HG02840 (cell line): ENCODE results near the gene SORL1.
"Not testable (repeated sequence)": the region's sequence is repeated elsewhere in the genome, so short reads cannot be mapped to it uniquely, and the experiment has no call there.

Experiments used
- ATAC-seq: cut with Tn5 transposase; IDR thresholded peaks from one replicate; pipeline ENCODE4 v1.9.1; 2021; ENCODE audit warnings: mild to moderate bottlenecking, moderate library complexity, moderate number of reproducible peaks; ENCODE audit not compliant: unreplicated experiment, low FRiP score

Gene SORL1

GRCh38 chr11:121608545-121609098, 156.5 kb downstream of the SORL1 start:
- no peak for ATAC-seq

- ATAC-seq, result no peak
These were observed 158.6 kb downstream of the SORL1 start for GRCh38 chr11:121610706-121611105.

- no peak for ATAC-seq
These were observed 159.1 kb downstream of the SORL1 start for GRCh38 chr11:121611242-121611641.

GRCh38 chr11:121613724-121614123, 161.6 kb downstream of the SORL1 start:
- ATAC-seq, result no peak

- no peak for ATAC-seq
These were observed 162.6 kb downstream of the SORL1 start for GRCh38 chr11:121614636-121615240.

- ATAC-seq, result no peak
These were observed 163.4 kb downstream of the SORL1 start for GRCh38 chr11:121615501-121615900.

- no peak for ATAC-seq
These were observed 166.4 kb downstream of the SORL1 start for GRCh38 chr11:121618516-121618915.

GRCh38 chr11:121625777-121626506, 173.8 kb downstream of the SORL1 start:
- no peak for ATAC-seq

- no peak for ATAC-seq
These were observed 174.4 kb downstream of the SORL1 start for GRCh38 chr11:121626507-121626875.

GRCh38 chr11:121626980-121627379, 174.9 kb downstream of the SORL1 start:
- no peak for ATAC-seq

- no peak for ATAC-seq
These were observed 177.9 kb downstream of the SORL1 start for GRCh38 chr11:121630041-121630440.

GRCh38 chr11:121631456-121631855, 179.3 kb downstream of the SORL1 start:
- no peak for ATAC-seq

GRCh38 chr11:121634273-121634672, 182.2 kb downstream of the SORL1 start:
- no peak for ATAC-seq

- no peak for ATAC-seq
These were observed 182.8 kb downstream of the SORL1 start for GRCh38 chr11:121634889-121635288.

GRCh38 chr11:121636081-121636799, 184.1 kb downstream of the SORL1 start:
- ATAC-seq, result no peak

GRCh38 chr11:121636800-121637176, 184.7 kb downstream of the SORL1 start:
- ATAC-seq, result no peak

- ATAC-seq, result not testable (repeated sequence)
These were observed 185.5 kb downstream of the SORL1 start for GRCh38 chr11:121637587-121637986.

GRCh38 chr11:121643479-121644186, 191.5 kb downstream of the SORL1 start:
- no peak for ATAC-seq

- no peak for ATAC-seq
These were observed 192.0 kb downstream of the SORL1 start for GRCh38 chr11:121644187-121644512.

GRCh38 chr11:121645001-121645400, 192.9 kb downstream of the SORL1 start:
- no peak for ATAC-seq

- no peak for ATAC-seq
These were observed 193.5 kb downstream of the SORL1 start for GRCh38 chr11:121645596-121645995.
